Neural cell (in vitro differentiated cells): ENCODE measurements around the gene ARHGEF12. TPM values are rescaled to one million over a fixed set of nuclear protein-coding genes. Genes with fewer than 3 reads are reported as not detected.

Experiments used
- H2AFZ ChIP-seq: fragments of 200-600, 300-800 bp; sonication (generic), shearing (Covaris generic); 2 replicates; pipeline ENCODE4 v1.6.0; 2014; ENCODE audit warnings: low read depth, mild to moderate bottlenecking, antibody characterized with exemption, low read length, moderate library complexity
- H3F3A ChIP-seq: fragments of 200-600 bp; shearing (Covaris generic); 2 replicates; pipeline ENCODE4 v1.6.1; 2016; ENCODE audit warnings: mild to moderate bottlenecking, moderate library complexity, mixed read lengths, antibody characterized with exemption, low read length; ENCODE audit not compliant: insufficient read depth, poor library complexity, severe bottlenecking
- H3K27ac ChIP-seq: fragments of 200-600, 300-800 bp; sonication (generic), shearing (Covaris generic); 2 replicates; pipeline ENCODE4 v1.5.1; 2014; ENCODE audit warnings: mild to moderate bottlenecking, low read length, moderate library complexity
- H3K27me3 ChIP-seq: fragments of 300-800, 200-600 bp; sonication (generic), shearing (Covaris generic); 2 replicates; pipeline ENCODE4 v1.6.0; 2014; ENCODE audit warnings: mild to moderate bottlenecking, low read depth, low read length, moderate library complexity; ENCODE audit not compliant: insufficient read depth
- H3K36me3 ChIP-seq: fragments of 300-800, 200-600 bp; sonication (generic), shearing (Covaris generic); 2 replicates; pipeline ENCODE4 v1.5.1; 2014; ENCODE audit warnings: mild to moderate bottlenecking, antibody characterized with exemption, low read length, moderate library complexity; ENCODE audit not compliant: insufficient read depth
- H3K4me2 ChIP-seq: fragments of 300-800, 200-600 bp; sonication (generic), shearing (Covaris generic); 2 replicates; pipeline ENCODE4 v1.6.0; 2014; ENCODE audit warnings: mild to moderate bottlenecking, low read length
- H3K4me3 ChIP-seq: fragments of 300-800, 200-600 bp; sonication (generic), shearing (Covaris generic); 2 replicates; pipeline ENCODE4 v1.5.1; 2014; ENCODE audit warnings: mild to moderate bottlenecking, low read length, moderate library complexity
- H3K79me2 ChIP-seq: fragments of 200-600 bp; shearing (Covaris generic); replicated peaks from 2 replicates; pipeline ENCODE4 v1.6.0; 2014; ENCODE audit warnings: mild to moderate bottlenecking, low read length, moderate library complexity; ENCODE audit not compliant: insufficient read depth
- H3K9ac ChIP-seq: fragments of 300-800, 200-600 bp; sonication (generic), shearing (Covaris generic); 2 replicates; pipeline ENCODE4 v1.6.1; 2016; ENCODE audit warnings: mild to moderate bottlenecking, low read length, mixed read lengths
- H3K9me2 ChIP-seq: fragments of 200-600 bp; shearing (Covaris generic); 2 replicates; pipeline ENCODE4 v1.6.1; 2016; ENCODE audit warnings: mild to moderate bottlenecking, low read length, mixed read lengths; ENCODE audit not compliant: insufficient read depth
- H3K9me3 ChIP-seq: fragments of 200-600, 300-800 bp; sonication (generic), shearing (Covaris generic); 2 replicates; pipeline ENCODE4 v1.6.1; 2016; ENCODE audit warnings: mild to moderate bottlenecking, mixed run types, low read length, moderate library complexity, mixed read lengths
- H4K20me1 ChIP-seq: fragments of 200-600 bp; shearing (Covaris generic); 2 replicates; pipeline ENCODE4 v1.6.1; 2016; ENCODE audit warnings: mild to moderate bottlenecking, mixed run types; ENCODE audit not compliant: insufficient read depth
- EP300 ChIP-seq: fragments of 450-650 bp; conservative IDR thresholded peaks from 2 replicates; pipeline ENCODE4 v1.6.1; 2014; ENCODE audit warnings: antibody characterized with exemption, mild to moderate bottlenecking, moderate library complexity; ENCODE audit not compliant: poor library complexity, severe bottlenecking
- EZH2 ChIP-seq: fragments of 200-600, 300-800 bp; shearing (Covaris generic), sonication (generic); IDR thresholded peaks from 2 replicates; pipeline ENCODE4 v1.6.1; 2014; ENCODE audit warnings: antibody characterized with exemption, low read length, borderline replicate concordance, mild to moderate bottlenecking; ENCODE audit not compliant: insufficient read depth, poor library complexity, severe bottlenecking
- MXI1 ChIP-seq: fragments of 450-650 bp; conservative IDR thresholded peaks from 2 replicates; pipeline ENCODE4 v1.6.1; 2014; ENCODE audit warnings: antibody characterized with exemption, mild to moderate bottlenecking; ENCODE audit not compliant: poor library complexity, severe bottlenecking
- POLR2AphosphoS5 ChIP-seq: IDR thresholded peaks from 2 replicates; pipeline ENCODE4 v1.6.1; 2012
- RAD21 ChIP-seq: fragments of 450-650 bp; conservative IDR thresholded peaks from 2 replicates; pipeline ENCODE4 v1.6.1; 2014; ENCODE audit warnings: antibody characterized with exemption, mild to moderate bottlenecking, moderate library complexity
- SMC3 ChIP-seq: fragments of 450-650 bp; conservative IDR thresholded peaks from 2 replicates; pipeline ENCODE4 v1.6.1; 2014; ENCODE audit warnings: antibody characterized with exemption, mild to moderate bottlenecking, moderate library complexity; ENCODE audit not compliant: poor library complexity
- TAF1 ChIP-seq: IDR thresholded peaks from 2 replicates; pipeline ENCODE4 v1.6.1; 2012; ENCODE audit warnings: low read depth
- polyA plus RNA-seq: library from polyadenylated mRNA; depleted of rRNA; stranded (reverse); fragments of >200 nt; gene quantifications from 2 replicates; pipeline ENCODE4 v1.2.3, GENCODE V29; 2014
- TF ChIP-seq, protein P1 (sequence below): IDR thresholded peaks from 2 replicates; pipeline ENCODE4 v1.6.1; 2012; ENCODE audit warnings: borderline replicate concordance
- TF ChIP-seq, protein P2 (sequence below): fragments of 450-650 bp; IDR thresholded peaks from 2 replicates; pipeline ENCODE4 v1.5.1; 2014; ENCODE audit warnings: antibody characterized with exemption, mild to moderate bottlenecking, moderate library complexity; ENCODE audit not compliant: poor library complexity, severe bottlenecking

Gene ARHGEF12
- polyA plus RNA-seq, 1 donor from 2014 or later, result 93.4 TPM

DNA sequence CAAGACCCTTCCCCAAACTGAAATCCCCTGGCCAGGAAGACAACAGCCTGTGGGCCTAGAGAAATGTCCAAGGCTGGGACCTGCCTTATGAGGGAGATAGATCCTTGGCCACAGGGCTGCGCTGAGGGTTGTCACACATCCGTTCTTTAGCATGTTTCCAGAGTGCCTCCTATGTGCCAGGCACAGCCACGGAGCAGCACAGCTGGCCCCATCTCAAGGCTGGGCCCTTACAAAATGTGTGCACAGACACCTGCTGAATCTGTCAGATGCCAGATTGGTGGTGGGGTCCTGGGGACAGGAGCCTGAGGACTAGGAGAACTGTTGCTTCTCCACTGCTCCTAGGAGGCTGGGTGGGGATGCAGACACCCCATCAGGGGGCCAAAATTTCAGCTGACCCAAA lies 186.5 kb downstream of the ARHGEF12 start:
- no peak for TF ChIP-seq EP300
- TF ChIP-seq, protein P1, sequence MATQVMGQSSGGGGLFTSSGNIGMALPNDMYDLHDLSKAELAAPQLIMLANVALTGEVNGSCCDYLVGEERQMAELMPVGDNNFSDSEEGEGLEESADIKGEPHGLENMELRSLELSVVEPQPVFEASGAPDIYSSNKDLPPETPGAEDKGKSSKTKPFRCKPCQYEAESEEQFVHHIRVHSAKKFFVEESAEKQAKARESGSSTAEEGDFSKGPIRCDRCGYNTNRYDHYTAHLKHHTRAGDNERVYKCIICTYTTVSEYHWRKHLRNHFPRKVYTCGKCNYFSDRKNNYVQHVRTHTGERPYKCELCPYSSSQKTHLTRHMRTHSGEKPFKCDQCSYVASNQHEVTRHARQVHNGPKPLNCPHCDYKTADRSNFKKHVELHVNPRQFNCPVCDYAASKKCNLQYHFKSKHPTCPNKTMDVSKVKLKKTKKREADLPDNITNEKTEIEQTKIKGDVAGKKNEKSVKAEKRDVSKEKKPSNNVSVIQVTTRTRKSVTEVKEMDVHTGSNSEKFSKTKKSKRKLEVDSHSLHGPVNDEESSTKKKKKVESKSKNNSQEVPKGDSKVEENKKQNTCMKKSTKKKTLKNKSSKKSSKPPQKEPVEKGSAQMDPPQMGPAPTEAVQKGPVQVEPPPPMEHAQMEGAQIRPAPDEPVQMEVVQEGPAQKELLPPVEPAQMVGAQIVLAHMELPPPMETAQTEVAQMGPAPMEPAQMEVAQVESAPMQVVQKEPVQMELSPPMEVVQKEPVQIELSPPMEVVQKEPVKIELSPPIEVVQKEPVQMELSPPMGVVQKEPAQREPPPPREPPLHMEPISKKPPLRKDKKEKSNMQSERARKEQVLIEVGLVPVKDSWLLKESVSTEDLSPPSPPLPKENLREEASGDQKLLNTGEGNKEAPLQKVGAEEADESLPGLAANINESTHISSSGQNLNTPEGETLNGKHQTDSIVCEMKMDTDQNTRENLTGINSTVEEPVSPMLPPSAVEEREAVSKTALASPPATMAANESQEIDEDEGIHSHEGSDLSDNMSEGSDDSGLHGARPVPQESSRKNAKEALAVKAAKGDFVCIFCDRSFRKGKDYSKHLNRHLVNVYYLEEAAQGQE, result no peak
- TF ChIP-seq, protein P2, sequence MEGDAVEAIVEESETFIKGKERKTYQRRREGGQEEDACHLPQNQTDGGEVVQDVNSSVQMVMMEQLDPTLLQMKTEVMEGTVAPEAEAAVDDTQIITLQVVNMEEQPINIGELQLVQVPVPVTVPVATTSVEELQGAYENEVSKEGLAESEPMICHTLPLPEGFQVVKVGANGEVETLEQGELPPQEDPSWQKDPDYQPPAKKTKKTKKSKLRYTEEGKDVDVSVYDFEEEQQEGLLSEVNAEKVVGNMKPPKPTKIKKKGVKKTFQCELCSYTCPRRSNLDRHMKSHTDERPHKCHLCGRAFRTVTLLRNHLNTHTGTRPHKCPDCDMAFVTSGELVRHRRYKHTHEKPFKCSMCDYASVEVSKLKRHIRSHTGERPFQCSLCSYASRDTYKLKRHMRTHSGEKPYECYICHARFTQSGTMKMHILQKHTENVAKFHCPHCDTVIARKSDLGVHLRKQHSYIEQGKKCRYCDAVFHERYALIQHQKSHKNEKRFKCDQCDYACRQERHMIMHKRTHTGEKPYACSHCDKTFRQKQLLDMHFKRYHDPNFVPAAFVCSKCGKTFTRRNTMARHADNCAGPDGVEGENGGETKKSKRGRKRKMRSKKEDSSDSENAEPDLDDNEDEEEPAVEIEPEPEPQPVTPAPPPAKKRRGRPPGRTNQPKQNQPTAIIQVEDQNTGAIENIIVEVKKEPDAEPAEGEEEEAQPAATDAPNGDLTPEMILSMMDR, result no peak
- no peak for TF ChIP-seq POLR2AphosphoS5
- no peak for TF ChIP-seq SMC3
- TF ChIP-seq RAD21, result no peak
- no peak for TF ChIP-seq TAF1
- no peak for TF ChIP-seq EZH2
- TF ChIP-seq MXI1, result no peak
- Histone ChIP-seq H3K27me3 (no peaks in the 10 kb centered on the region), H3F3A (no peaks in the 10 kb centered on the region), H4K20me1 (no peaks in the 10 kb centered on the region), H3K36me3 (no peaks in the 10 kb centered on the region), H3K9me2 (no peaks in the 10 kb centered on the region), H3K9me3 (no peaks in the 10 kb centered on the region), H3K4me2 (no peak overlapping the region), H2AFZ (no peak overlapping the region), H3K9ac (no peak overlapping the region), H3K4me3 (no peak overlapping the region), H3K27ac (no peak overlapping the region), H3K79me2 (no peaks in the 10 kb centered on the region)

DNA sequence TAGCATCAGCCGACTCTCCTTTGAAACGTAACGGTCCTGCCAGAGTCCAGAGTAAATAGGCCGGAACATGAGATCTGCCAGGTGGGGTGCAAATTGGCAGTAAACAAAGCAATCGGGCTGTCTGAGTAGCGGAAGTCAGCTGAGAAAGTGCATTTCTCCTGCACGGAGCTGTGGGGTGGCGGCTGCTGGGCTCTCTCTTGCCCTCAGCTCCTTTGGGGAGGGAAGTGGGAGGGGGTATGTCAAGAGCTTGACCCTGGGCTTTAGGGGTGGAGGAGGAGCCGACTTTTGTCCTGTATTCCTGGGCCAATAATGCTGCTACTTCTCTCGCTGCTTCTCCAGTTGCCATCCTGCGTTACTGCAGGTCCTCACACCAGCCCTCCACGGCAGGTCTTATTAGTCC lies 187.0 kb downstream of the ARHGEF12 start:
- no peak overlapping the region for H3K4me2 ChIP-seq
- H3K9me2 ChIP-seq, result no peaks in the 10 kb centered on the region
- TF ChIP-seq POLR2AphosphoS5 (no peak), MXI1 (no peak), SMC3 (no peak), EZH2 (no peak), EP300 (no peak), RAD21 (no peak), TAF1 (no peak)
- TF ChIP-seq, protein P1, result no peak
- TF ChIP-seq, protein P2, result no peak
- no peak overlapping the region for H3K9ac ChIP-seq
- no peaks in the 10 kb centered on the region for H3K36me3 ChIP-seq
- H2AFZ ChIP-seq, result no peak overlapping the region
- H3K27ac ChIP-seq, result no peak overlapping the region
- H3K79me2 ChIP-seq, result no peaks in the 10 kb centered on the region
- no peaks in the 10 kb centered on the region for H3K27me3 ChIP-seq
- no peaks in the 10 kb centered on the region for H3K9me3 ChIP-seq
- H3K4me3 ChIP-seq, result no peak overlapping the region
- no peaks in the 10 kb centered on the region for H3F3A ChIP-seq
- H4K20me1 ChIP-seq, result no peaks in the 10 kb centered on the region
